Fibroblast of villous mesenchyme (primary cell): ENCODE measurements around the gene NPAS1. TPM values are rescaled to one million over a fixed set of nuclear protein-coding genes. Genes with fewer than 3 reads are reported as not detected.

Source experiments
- DNase-seq: peaks from one replicate; pipeline ENCODE4 v3.0.0-alpha.2; 2010; ENCODE audit warnings: low read depth
- H3K4me3 ChIP-seq: 2 replicates; pipeline ENCODE4 v1.5.1; 2011; ENCODE audit warnings: low read depth, mild to moderate bottlenecking, low read length
- total RNA-seq: library from RNA; depleted of rRNA; stranded (reverse); fragments of >200 nt; gene quantifications from 2 replicates; pipeline ENCODE4 v1.2.3, GENCODE V29; 2012
- TF ChIP-seq, protein P1 (sequence below): IDR thresholded peaks from 2 replicates; pipeline ENCODE4 v1.5.1; 2012; ENCODE audit warnings: low read depth, mild to moderate bottlenecking, low read length; ENCODE audit not compliant: insufficient read depth

The NPAS1 gene
- total RNA-seq, 1 donor = 0.86 TPM

- DNase-seq = no peak
- TF ChIP-seq, protein P1, sequence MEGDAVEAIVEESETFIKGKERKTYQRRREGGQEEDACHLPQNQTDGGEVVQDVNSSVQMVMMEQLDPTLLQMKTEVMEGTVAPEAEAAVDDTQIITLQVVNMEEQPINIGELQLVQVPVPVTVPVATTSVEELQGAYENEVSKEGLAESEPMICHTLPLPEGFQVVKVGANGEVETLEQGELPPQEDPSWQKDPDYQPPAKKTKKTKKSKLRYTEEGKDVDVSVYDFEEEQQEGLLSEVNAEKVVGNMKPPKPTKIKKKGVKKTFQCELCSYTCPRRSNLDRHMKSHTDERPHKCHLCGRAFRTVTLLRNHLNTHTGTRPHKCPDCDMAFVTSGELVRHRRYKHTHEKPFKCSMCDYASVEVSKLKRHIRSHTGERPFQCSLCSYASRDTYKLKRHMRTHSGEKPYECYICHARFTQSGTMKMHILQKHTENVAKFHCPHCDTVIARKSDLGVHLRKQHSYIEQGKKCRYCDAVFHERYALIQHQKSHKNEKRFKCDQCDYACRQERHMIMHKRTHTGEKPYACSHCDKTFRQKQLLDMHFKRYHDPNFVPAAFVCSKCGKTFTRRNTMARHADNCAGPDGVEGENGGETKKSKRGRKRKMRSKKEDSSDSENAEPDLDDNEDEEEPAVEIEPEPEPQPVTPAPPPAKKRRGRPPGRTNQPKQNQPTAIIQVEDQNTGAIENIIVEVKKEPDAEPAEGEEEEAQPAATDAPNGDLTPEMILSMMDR = no peak
- H3K4me3 ChIP-seq = no peak overlapping the region
These were observed 38.2 kb upstream of the NPAS1 start for GRCh38 chr19:46981286-46981945.

DNA sequence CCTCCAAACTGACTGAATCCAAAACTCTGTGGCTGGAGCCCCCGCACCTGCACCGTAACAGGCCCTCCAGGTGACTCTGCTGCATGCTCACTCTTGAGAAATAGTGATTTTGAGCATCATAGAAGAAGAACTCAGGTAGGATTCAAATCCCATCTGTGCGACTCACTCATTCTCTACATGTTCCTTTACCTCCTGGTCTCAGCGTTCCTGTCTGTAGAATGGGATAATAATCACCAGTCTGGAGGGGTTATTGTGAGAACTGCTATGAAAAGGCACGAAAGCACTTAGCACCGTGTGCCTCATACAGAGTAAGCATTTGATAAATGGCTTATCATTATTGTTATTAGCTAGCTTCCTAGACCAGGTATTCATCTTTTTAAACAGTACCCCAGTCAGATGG, 36.5 kb upstream of the NPAS1 start:
- H3K4me3 ChIP-seq = no peak overlapping the region
- DNase-seq = no peak
- TF ChIP-seq, protein P1 = no peak

- peak; percentile 93 for DNase-seq
- H3K4me3 ChIP-seq = no peak overlapping the region
- TF ChIP-seq, protein P1 = no peak
These were observed 35.3 kb upstream of the NPAS1 start for GRCh38 chr19:46984077-46985010.

DNA sequence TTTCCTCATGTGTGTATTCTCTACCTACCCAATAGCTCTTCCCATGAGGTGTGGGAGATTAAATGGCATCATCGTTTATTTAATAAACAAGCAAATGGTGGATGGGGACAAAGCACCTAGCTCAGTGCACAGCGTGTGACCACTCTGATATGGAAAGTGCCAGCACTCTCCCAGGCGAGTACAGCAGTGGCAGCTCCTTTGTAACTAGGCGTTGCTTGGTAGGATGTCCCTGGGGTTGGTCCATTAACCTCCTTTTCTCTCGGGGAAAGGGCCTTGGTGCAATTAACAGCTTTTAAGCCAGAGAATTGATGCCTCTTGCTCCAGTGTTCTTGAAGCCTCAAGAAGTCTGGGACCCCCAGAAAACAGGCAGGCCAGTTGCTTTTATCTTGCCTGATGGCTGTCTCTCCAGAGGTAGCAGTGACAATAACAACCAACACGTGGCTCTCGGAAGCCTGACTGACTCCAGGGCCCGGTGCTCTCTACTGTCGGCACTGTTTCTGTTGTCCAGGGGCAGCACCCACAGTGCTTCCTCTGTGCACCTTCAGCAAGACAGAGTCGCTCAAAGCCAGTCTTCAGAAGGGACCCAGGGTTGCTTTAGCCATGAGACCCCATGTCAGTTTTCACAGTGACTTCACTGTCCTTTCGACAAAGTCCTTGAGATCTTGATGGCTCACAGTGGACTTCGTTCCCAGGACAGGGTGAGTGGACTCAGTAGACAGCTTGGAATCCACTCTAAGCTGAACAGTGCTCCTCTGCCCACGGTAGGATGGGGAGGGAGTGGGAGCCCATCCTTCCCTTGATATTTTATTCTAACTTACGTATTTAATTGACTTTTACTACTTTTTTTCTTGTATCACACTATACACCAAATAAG, 33.9 kb upstream of the NPAS1 start:
- TF ChIP-seq, protein P1 = no peak
- no peak overlapping the region for H3K4me3 ChIP-seq
- no peak for DNase-seq

- TF ChIP-seq, protein P1 = no peak
- H3K4me3 ChIP-seq = no peak overlapping the region
These were observed 30.9 kb upstream of the NPAS1 start for GRCh38 chr19:46988614-46989230.

More at GRCh38 chr19:46988614-46989230, 30.9 kb upstream of the NPAS1 start:
- DNase-seq = no peak
